ENCODE measurements around the gene KASH5. TPM values are rescaled to one million over a fixed set of nuclear protein-coding genes. Genes with fewer than 3 reads are reported as not detected.

Gene KASH5
- total and polyA plus RNA-seq, 2 of the 13 experiments (the other 11 are each of a cell fraction or from before 2014, with no cell fraction given), result not detected

- no peak for TF ChIP-seq ZNF619 (CRISPR knock-in tag; IDR thresholded peaks at IDR 0.05)
- no peak for TF ChIP-seq ZSCAN9 (CRISPR knock-in tag; IDR thresholded peaks at IDR 0.05; ENCODE audit: borderline replicate concordance)
- TF ChIP-seq, protein P1, sequence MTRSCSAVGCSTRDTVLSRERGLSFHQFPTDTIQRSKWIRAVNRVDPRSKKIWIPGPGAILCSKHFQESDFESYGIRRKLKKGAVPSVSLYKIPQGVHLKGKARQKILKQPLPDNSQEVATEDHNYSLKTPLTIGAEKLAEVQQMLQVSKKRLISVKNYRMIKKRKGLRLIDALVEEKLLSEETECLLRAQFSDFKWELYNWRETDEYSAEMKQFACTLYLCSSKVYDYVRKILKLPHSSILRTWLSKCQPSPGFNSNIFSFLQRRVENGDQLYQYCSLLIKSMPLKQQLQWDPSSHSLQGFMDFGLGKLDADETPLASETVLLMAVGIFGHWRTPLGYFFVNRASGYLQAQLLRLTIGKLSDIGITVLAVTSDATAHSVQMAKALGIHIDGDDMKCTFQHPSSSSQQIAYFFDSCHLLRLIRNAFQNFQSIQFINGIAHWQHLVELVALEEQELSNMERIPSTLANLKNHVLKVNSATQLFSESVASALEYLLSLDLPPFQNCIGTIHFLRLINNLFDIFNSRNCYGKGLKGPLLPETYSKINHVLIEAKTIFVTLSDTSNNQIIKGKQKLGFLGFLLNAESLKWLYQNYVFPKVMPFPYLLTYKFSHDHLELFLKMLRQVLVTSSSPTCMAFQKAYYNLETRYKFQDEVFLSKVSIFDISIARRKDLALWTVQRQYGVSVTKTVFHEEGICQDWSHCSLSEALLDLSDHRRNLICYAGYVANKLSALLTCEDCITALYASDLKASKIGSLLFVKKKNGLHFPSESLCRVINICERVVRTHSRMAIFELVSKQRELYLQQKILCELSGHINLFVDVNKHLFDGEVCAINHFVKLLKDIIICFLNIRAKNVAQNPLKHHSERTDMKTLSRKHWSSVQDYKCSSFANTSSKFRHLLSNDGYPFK (CRISPR knock-in tag; IDR thresholded peaks at IDR 0.05; ENCODE audit: borderline replicate concordance), result no peak
- TF ChIP-seq CEBPZ (IDR thresholded peaks at IDR 0.05; ENCODE audit: low read length), result no peak
- TF ChIP-seq ZNF670 (CRISPR knock-in tag; IDR thresholded peaks at IDR 0.05; ENCODE audit: borderline replicate concordance), result no peak
- TF ChIP-seq ONECUT2 (CRISPR knock-in tag; IDR thresholded peaks at IDR 0.05), result no peak
- TF ChIP-seq, protein P2, sequence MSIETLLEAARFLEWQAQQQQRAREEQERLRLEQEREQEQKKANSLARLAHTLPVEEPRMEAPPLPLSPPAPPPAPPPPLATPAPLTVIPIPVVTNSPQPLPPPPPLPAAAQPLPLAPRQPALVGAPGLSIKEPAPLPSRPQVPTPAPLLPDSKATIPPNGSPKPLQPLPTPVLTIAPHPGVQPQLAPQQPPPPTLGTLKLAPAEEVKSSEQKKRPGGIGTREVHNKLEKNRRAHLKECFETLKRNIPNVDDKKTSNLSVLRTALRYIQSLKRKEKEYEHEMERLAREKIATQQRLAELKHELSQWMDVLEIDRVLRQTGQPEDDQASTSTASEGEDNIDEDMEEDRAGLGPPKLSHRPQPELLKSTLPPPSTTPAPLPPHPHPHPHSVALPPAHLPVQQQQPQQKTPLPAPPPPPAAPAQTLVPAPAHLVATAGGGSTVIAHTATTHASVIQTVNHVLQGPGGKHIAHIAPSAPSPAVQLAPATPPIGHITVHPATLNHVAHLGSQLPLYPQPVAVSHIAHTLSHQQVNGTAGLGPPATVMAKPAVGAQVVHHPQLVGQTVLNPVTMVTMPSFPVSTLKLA (IDR thresholded peaks at IDR 0.05), result no peak
- no peak for TF ChIP-seq HNF1A (IDR thresholded peaks at IDR 0.05; ENCODE audit: low read depth)
- no peak for TF ChIP-seq HNF1A (CRISPR knock-in tag; IDR thresholded peaks at IDR 0.05; ENCODE audit: borderline replicate concordance)
- TF ChIP-seq ZNF776 (CRISPR knock-in tag; IDR thresholded peaks at IDR 0.05), result no peak
- no peak for TF ChIP-seq KAT7 (CRISPR knock-in tag; IDR thresholded peaks at IDR 0.05; ENCODE audit: borderline replicate concordance)
- no peak for TF ChIP-seq ZBTB42 (CRISPR knock-in tag; IDR thresholded peaks at IDR 0.05)
- TF ChIP-seq, protein P3, sequence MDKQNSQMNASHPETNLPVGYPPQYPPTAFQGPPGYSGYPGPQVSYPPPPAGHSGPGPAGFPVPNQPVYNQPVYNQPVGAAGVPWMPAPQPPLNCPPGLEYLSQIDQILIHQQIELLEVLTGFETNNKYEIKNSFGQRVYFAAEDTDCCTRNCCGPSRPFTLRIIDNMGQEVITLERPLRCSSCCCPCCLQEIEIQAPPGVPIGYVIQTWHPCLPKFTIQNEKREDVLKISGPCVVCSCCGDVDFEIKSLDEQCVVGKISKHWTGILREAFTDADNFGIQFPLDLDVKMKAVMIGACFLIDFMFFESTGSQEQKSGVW (CRISPR knock-in tag; IDR thresholded peaks at IDR 0.05; ENCODE audit: borderline replicate concordance), result no peak
- TF ChIP-seq PCBP2 (optimal IDR thresholded peaks at IDR 0.05; ENCODE audit: low read depth, low read length, poor library complexity, severe bottlenecking), result no peak
- TF ChIP-seq SALL2 (CRISPR knock-in tag; IDR thresholded peaks at IDR 0.05), result no peak
Measured at GRCh38 chr19:49442771-49443365, 54.8 kb downstream of the KASH5 start (continued).

All from HepG2 (cell line).